H1 (cell line): Measurements from ENCODE around the gene CCDC183. TPM values are rescaled to one million over a fixed set of nuclear protein-coding genes. Genes with fewer than 3 reads are reported as not detected.

Experiments used
- CTCF ChIA-PET: fragments of 300-600 bp; sonication (Branson Sonifier 250); formaldehyde crosslinking; loops from one replicate; lab custom pipeline; 2021; ENCODE audit not compliant: partially characterized antibody; lab: Charles Lee
- POLR2A ChIA-PET: fragments of 300-600 bp; sonication (Branson Sonifier 250); formaldehyde crosslinking; loops from one replicate; lab custom pipeline; 2021; ENCODE audit warnings: inconsistent platforms; ENCODE audit not compliant: partially characterized antibody; lab: Charles Lee
- DNase-seq, 2 experiments: peaks; one replicate each; pipeline versions ENCODE4 v3.0.0 to v3.0.0-alpha.2; 2010 to 2022; ENCODE audit warnings: low spot score in 2 of 2, low read depth in 1 of 2, mixed read lengths in 1 of 2
- FAIRE-seq: peaks from 2 replicates; lab custom pipeline; 2011; peaks lifted over from hg19 to GRCh38; lab: Jason Lieb, UNC
- H2AFZ ChIP-seq: 2 replicates; pipeline ENCODE4 v1.8.1; 2012; ENCODE audit warnings: low read length, inconsistent platforms
- H2AK5ac ChIP-seq: 2 replicates; pipeline ENCODE4 v1.6.1; 2013; ENCODE audit warnings: low read depth, low read length
- H2BK120ac ChIP-seq: replicated peaks from 2 replicates; pipeline ENCODE3; 2013; ENCODE audit warnings: low read depth, low read length, inconsistent platforms
- H2BK12ac ChIP-seq: 2 replicates; pipeline ENCODE4 v1.6.1; 2013; ENCODE audit warnings: low read depth, low read length
- H2BK15ac ChIP-seq: 2 replicates; pipeline ENCODE4 v1.6.1; 2013; ENCODE audit warnings: low read length
- H2BK20ac ChIP-seq: 2 replicates; pipeline ENCODE4 v1.6.1; 2013; ENCODE audit warnings: low read length
- H2BK5ac ChIP-seq: 2 replicates; pipeline ENCODE4 v1.6.1; 2013; ENCODE audit warnings: low read depth, low read length
- H3K14ac ChIP-seq: 2 replicates; pipeline ENCODE4 v1.6.1; 2013; ENCODE audit warnings: inconsistent platforms; ENCODE audit not compliant: insufficient read length
- H3K18ac ChIP-seq: 2 replicates; pipeline ENCODE4 v1.6.1; 2013; ENCODE audit warnings: low read length; ENCODE audit errors: extremely low read depth
- H3K23ac ChIP-seq: 2 replicates; pipeline ENCODE4 v1.6.1; 2013; ENCODE audit warnings: inconsistent platforms; ENCODE audit not compliant: insufficient read length
- H3K23me2 ChIP-seq: 2 replicates; pipeline ENCODE4 v1.6.1; 2013; ENCODE audit warnings: low read depth, low read length
- H3K27ac ChIP-seq: 2 replicates; pipeline ENCODE4 v1.6.1; 2011; ENCODE audit warnings: low read depth, low read length, inconsistent platforms
- H3K27me3 ChIP-seq, 4 experiments: replicated peaks in 1 of 4; 1 replicate in 1 of 4; 2 replicates in 3 of 4; pipeline versions ENCODE4 v1.6.1 to v1.8.1; 2011 to 2013; ENCODE audit warnings: low read length in 3 of 4, mild to moderate bottlenecking in 3 of 4, inconsistent platforms in 2 of 4, mixed read lengths in 2 of 4, moderate library complexity in 1 of 4; ENCODE audit not compliant: control insufficient read depth in 3 of 4, insufficient read depth in 3 of 4; ENCODE audit errors: extremely low read depth in 1 of 4
- H3K36me3 ChIP-seq, 4 experiments: 2 replicates each; pipeline versions ENCODE4 v1.6.1 to v1.8.1; 2011 to 2013; ENCODE audit warnings: mild to moderate bottlenecking in 4 of 4, low read length in 3 of 4, moderate library complexity in 2 of 4, control low read depth in 1 of 4, inconsistent platforms in 1 of 4; ENCODE audit not compliant: insufficient read depth in 4 of 4, control insufficient read depth in 2 of 4
- H3K4ac ChIP-seq: replicated peaks from 2 replicates; pipeline ENCODE3; 2013; ENCODE audit warnings: low read length, low read depth, mixed read lengths, inconsistent platforms; ENCODE audit not compliant: insufficient read length
- H3K4me1 ChIP-seq, 4 experiments: replicated peaks in 1 of 4; 1 replicate in 1 of 4; 2 replicates in 3 of 4; pipeline versions ENCODE4 v1.6.1 to v1.8.1; 2011 to 2013; ENCODE audit warnings: low read length in 3 of 4, inconsistent platforms in 2 of 4, mixed read lengths in 1 of 4; ENCODE audit not compliant: insufficient read depth in 4 of 4, control insufficient read depth in 3 of 4
- H3K4me2 ChIP-seq, 2 experiments: 2 replicates each; pipeline versions ENCODE4 v1.6.1 to v1.8.1; 2011 to 2013; ENCODE audit warnings: low read depth in 2 of 2, low read length in 2 of 2, control low read depth in 1 of 2, inconsistent platforms in 1 of 2, mild to moderate bottlenecking in 1 of 2; ENCODE audit not compliant: insufficient read depth in 1 of 2
- H3K4me3 ChIP-seq, 4 experiments: fragments of 200-600, 300-600 bp in 1 of 4; sonication (generic), shearing (Covaris generic), sonication (Bioruptor Twin) in 1 of 4; 2 replicates each; pipeline versions ENCODE4 v1.5.1 to v1.8.1; 2011 to 2016; ENCODE audit warnings: low read length in 4 of 4, low read depth in 3 of 4, control low read depth in 2 of 4, inconsistent platforms in 2 of 4, mild to moderate bottlenecking in 2 of 4, mixed read lengths in 1 of 4, moderate library complexity in 1 of 4; ENCODE audit not compliant: insufficient read depth in 2 of 4; ENCODE audit errors: extremely low read depth in 1 of 4
- H3K56ac ChIP-seq: replicated peaks from 2 replicates; pipeline ENCODE3; 2013; ENCODE audit warnings: low read depth, mild to moderate bottlenecking, mixed read lengths, low read length, inconsistent platforms; ENCODE audit not compliant: insufficient read length
- H3K79me1 ChIP-seq: 2 replicates; pipeline ENCODE4 v1.6.1; 2013; ENCODE audit warnings: low read depth, low read length, control low read depth
- H3K79me2 ChIP-seq, 2 experiments: 2 replicates each; pipeline versions ENCODE4 v1.6.1 to v1.8.1; 2012 to 2013; ENCODE audit warnings: low read length in 2 of 2, mild to moderate bottlenecking in 2 of 2, inconsistent platforms in 1 of 2; ENCODE audit not compliant: insufficient read depth in 2 of 2, control insufficient read depth in 1 of 2
- H3K9ac ChIP-seq, 4 experiments: replicated peaks in 1 of 4; 1 replicate in 1 of 4; 2 replicates in 3 of 4; pipeline versions ENCODE4 v1.6.1 to v1.8.1; 2011 to 2013; ENCODE audit warnings: low read depth in 3 of 4, low read length in 3 of 4, control low read depth in 2 of 4, mild to moderate bottlenecking in 2 of 4, moderate library complexity in 2 of 4, inconsistent platforms in 1 of 4; ENCODE audit errors: extremely low read depth in 1 of 4
- H3K9me3 ChIP-seq, 2 experiments: 2 replicates each; pipeline versions ENCODE4 v1.6.1 to v1.8.1; 2012 to 2013; ENCODE audit warnings: mild to moderate bottlenecking in 2 of 2, moderate library complexity in 2 of 2, control low read depth in 1 of 2, inconsistent platforms in 1 of 2, low read depth in 1 of 2, low read length in 1 of 2, mixed read lengths in 1 of 2; ENCODE audit not compliant: insufficient read depth in 2 of 2
- H4K20me1 ChIP-seq, 2 experiments: replicated peaks in 1 of 2; 2 replicates each; pipeline versions ENCODE3 to v1.8.1; 2011 to 2013; ENCODE audit warnings: inconsistent platforms in 2 of 2, low read length in 2 of 2, mild to moderate bottlenecking in 1 of 2; ENCODE audit not compliant: insufficient read depth in 2 of 2, control insufficient read depth in 1 of 2
- H4K5ac ChIP-seq: 2 replicates; pipeline ENCODE4 v1.6.1; 2013; ENCODE audit warnings: low read length, low read depth, mixed read lengths, inconsistent platforms; ENCODE audit not compliant: insufficient read length
- H4K8ac ChIP-seq: 2 replicates; pipeline ENCODE4 v1.8.0; 2013; ENCODE audit warnings: mild to moderate bottlenecking, moderate library complexity, low read length, inconsistent platforms; ENCODE audit not compliant: insufficient read depth; ENCODE audit errors: extremely low read depth
- H4K91ac ChIP-seq: replicated peaks from 2 replicates; pipeline ENCODE3; 2013; ENCODE audit warnings: low read length, mixed read lengths, inconsistent platforms; ENCODE audit not compliant: insufficient read length
- ATF3 ChIP-seq: IDR thresholded peaks from 2 replicates; pipeline ENCODE4 v1.6.1; 2011; ENCODE audit warnings: low read depth, mild to moderate bottlenecking, low read length; ENCODE audit not compliant: insufficient read depth
- CBX5 ChIP-seq: fragments of 300-800, 300-1000 bp; sonication (generic); IDR thresholded peaks from 2 replicates; pipeline ENCODE4 v1.7.1; 2016; ENCODE audit warnings: antibody characterized with exemption, low read length, low read depth
- CREB1 ChIP-seq: IDR thresholded peaks from 2 replicates; pipeline ENCODE4 v1.6.1; 2012; ENCODE audit warnings: inconsistent platforms
- EP300 ChIP-seq, 2 experiments: IDR thresholded peaks; 1 replicate in 1 of 2; 2 replicates in 1 of 2; pipeline ENCODE4 v1.6.1; 2011 to 2012; ENCODE audit warnings: low read depth in 2 of 2, low read length in 2 of 2, mild to moderate bottlenecking in 2 of 2, borderline replicate concordance in 1 of 2, inconsistent platforms in 1 of 2, moderate library complexity in 1 of 2
- POLR2A ChIP-seq, 2 experiments: IDR thresholded peaks; 1 replicate in 1 of 2; 2 replicates in 1 of 2; pipeline ENCODE4 v1.6.1; 2011; ENCODE audit warnings: low read depth in 2 of 2, low read length in 2 of 2, mild to moderate bottlenecking in 2 of 2; ENCODE audit errors: control extremely low read depth in 1 of 2
- POU5F1 ChIP-seq: IDR thresholded peaks from 2 replicates; pipeline ENCODE4 v1.6.1; 2011; ENCODE audit warnings: low read depth, mild to moderate bottlenecking, low read length, moderate library complexity
- RBBP5 ChIP-seq: IDR thresholded peaks from 2 replicates; pipeline ENCODE4 v1.7.1; 2012; ENCODE audit warnings: low read depth, mild to moderate bottlenecking, inconsistent platforms, low read length, moderate library complexity, borderline replicate concordance
- RFX5 ChIP-seq: IDR thresholded peaks from 2 replicates; pipeline ENCODE4 v1.6.1; 2011; ENCODE audit warnings: low read depth, low read length, improper control_type of control experiment, borderline replicate concordance
- TEAD4 ChIP-seq: IDR thresholded peaks from 2 replicates; pipeline ENCODE4 v1.6.1; 2012; ENCODE audit warnings: low read depth, low read length, inconsistent platforms, mixed read lengths
- USF2 ChIP-seq: IDR thresholded peaks from 2 replicates; pipeline ENCODE4 v1.6.1; 2011; ENCODE audit warnings: low read length, improper control_type of control experiment
- WGBS, 2 experiments: shearing (Covaris generic) in 1 of 2; methylation state at CpG; one replicate each; pipeline versions ENCODE4 v1.1.6 to v1.1.7; 2013 to 2015; ENCODE audit warnings: low lambda C conversion rate in 2 of 2, mixed read lengths in 2 of 2, inconsistent platforms in 1 of 2, low coverage in 1 of 2, missing lambda C conversion rate in 1 of 2; ENCODE audit not compliant: insufficient replicate concordance in 2 of 2, insufficient coverage in 1 of 2, insufficient read length in 1 of 2; ENCODE audit errors: extremely low coverage in 1 of 2, missing lambda C conversion rate in 1 of 2; 5-methylcytosine and 5-hydroxymethylcytosine counted together
- polyA plus RNA-seq, 7 experiments: library from polyadenylated mRNA; depleted of rRNA in 3 of 7; stranded (reverse) in 5 of 7; unstranded in 2 of 7; fragments of >200 nt in 5 of 7; fragments of 200-250 nt in 2 of 7; gene quantifications; 1 replicate in 5 of 7; 2 replicates in 1 of 7; 4 replicates in 1 of 7; pipeline versions ENCODE4 v1.2.1 to v1.2.3, GENCODE V29; 2011 to 2013; ENCODE audit warnings: missing spikeins in 2 of 7, mixed read lengths in 2 of 7
- total RNA-seq: library from RNA; stranded (reverse); fragmentation: NEBNext Ultra II Directional; extraction: Animal tissue kit (Norgen Biotek cat#: 25700); gene quantifications from 2 replicates; pipeline ENCODE4 v1.2.1, GENCODE V29; 2021

Gene CCDC183
- total and polyA plus RNA-seq, 2 of the 8 experiments (the other 6 are each of a cell fraction or from before 2014, with no cell fraction given), result 0.51 to 1.6 TPM

GRCh38 chr9:136825295-136826187 lies 29.4 kb downstream of the CCDC183 start:
- FAIRE-seq, result no peak
- H3K23me2 ChIP-seq, result peaks cover 7% of the 10 kb centered on the region
- no peak overlapping the region for H4K5ac ChIP-seq
- no peak overlapping the region for H2AFZ ChIP-seq
- peaks cover 12% of the 10 kb centered on the region for H3K79me1 ChIP-seq
- no peak overlapping the region for H3K18ac ChIP-seq
- H3K4me2 ChIP-seq, result no peak overlapping the region
- H3K4me1 ChIP-seq, result peaks cover 0 to 11% (median 5%) of the 10 kb centered on the region in 4 experiments; a peak in 4 of 7 replicates
- no peak overlapping the region for H2BK5ac ChIP-seq
- CTCF ChIA-PET, result interaction anchor here (0.6 to 17.4 kb wide), 7 partner anchors 8 to 101 kb away, joined by 3 to 131 read pairs (median 4); partner anchors contain the start of gene AJM1
- H2BK120ac ChIP-seq, result no peak overlapping the region
- H4K91ac ChIP-seq, result no peak overlapping the region
- H3K4me3 ChIP-seq, result no peak overlapping the region
- H3K4ac ChIP-seq, result no peak overlapping the region
- H3K79me2 ChIP-seq, result peaks cover 0 to 9% of the 10 kb centered on the region in 2 experiments; a peak in 2 of 4 replicates
- H2AK5ac ChIP-seq, result no peak overlapping the region
- H3K9me3 ChIP-seq, result no peaks in the 10 kb centered on the region
- 0 out of 7 replicates have a peak, but pooled peaks cover 0 to 2% (median 0%) of the 10 kb centered on the region in 4 experiments for H3K27me3 ChIP-seq
- no peak overlapping the region for H3K14ac ChIP-seq
- no peak overlapping the region; the same call in 1 of the 2 replicates for H4K8ac ChIP-seq
- WGBS, 2 experiments, result 97% methylated on average over 30 of the region's 44 CpGs; no CpG with 5 or more reads in 1 of the 2 experiments
- H3K9ac ChIP-seq, result no peak overlapping the region
- no peak overlapping the region for H3K23ac ChIP-seq
- no peak overlapping the region for H2BK15ac ChIP-seq
- H3K56ac ChIP-seq, result no peak overlapping the region
- no peak for DNase-seq
- peaks cover 22 to 44% of the 10 kb centered on the region in 2 experiments for H4K20me1 ChIP-seq
- peaks cover 14 to 42% (median 32%) of the 10 kb centered on the region in 4 experiments for H3K36me3 ChIP-seq
- H3K27ac ChIP-seq, result no peak overlapping the region
- H2BK12ac ChIP-seq, result no peak overlapping the region
- POLR2A ChIA-PET, result interaction anchor here (1.0 to 10.8 kb wide), 4 partner anchors 10 to 23 kb away, joined by 4 to 96 read pairs (median 24); partner anchors contain the start of genes AJM1 and RABL6
- H2BK20ac ChIP-seq, result no peak overlapping the region
- no peak for TF ChIP-seq RFX5
- TF ChIP-seq POLR2A (IDR thresholded peaks at IDR 0.05; ENCODE audit: control extremely low read depth in 1 of 2, low read depth in 2 of 2, low read length in 2 of 2), result no peak
- no peak for TF ChIP-seq CBX5
- TF ChIP-seq CREB1, result no peak
- TF ChIP-seq POU5F1, result no peak
- no peak for TF ChIP-seq ATF3
- TF ChIP-seq RBBP5, result no peak
- TF ChIP-seq EP300 (IDR thresholded peaks at IDR 0.05; ENCODE audit: borderline replicate concordance in 1 of 2, low read depth in 2 of 2, low read length in 2 of 2), result no peak
- no peak for TF ChIP-seq TEAD4
- no peak for TF ChIP-seq USF2
